ENCODE data around the gene JAGN1.
"Not testable (repeated sequence)": the region's sequence is repeated elsewhere in the genome, so short reads cannot be mapped to it uniquely, and the experiment has no call there.

The JAGN1 gene

DNA sequence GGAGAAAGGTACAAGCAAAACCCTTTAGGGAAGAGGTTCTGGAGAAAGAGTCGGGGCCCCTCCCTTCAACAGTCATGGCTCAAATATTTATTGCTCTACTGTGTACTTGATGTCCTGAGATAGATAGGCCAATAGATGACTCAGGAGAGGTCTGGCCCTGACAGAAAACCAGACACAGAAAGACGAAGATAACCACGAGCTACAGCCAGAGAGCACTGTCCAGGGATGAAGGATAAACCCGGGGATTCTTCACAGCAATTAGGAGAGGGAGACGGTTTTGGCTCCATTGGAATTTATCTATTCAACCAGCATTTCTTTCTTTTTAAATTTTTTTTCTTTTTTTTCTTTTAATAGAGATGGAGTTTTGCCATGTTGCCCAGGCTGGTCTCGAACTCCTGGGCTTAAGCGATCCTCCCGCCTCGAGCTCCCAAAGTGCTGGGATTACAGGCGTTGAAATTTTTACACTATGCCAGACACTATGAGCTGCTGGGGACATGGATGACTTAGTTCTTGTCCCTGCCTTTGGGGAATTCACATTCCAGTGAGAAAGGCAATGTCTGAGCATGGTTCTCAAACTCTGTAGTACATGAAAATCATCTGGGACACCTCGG is 5.8 kb upstream of the JAGN1 start:
- H3K27me3 ChIP-seq (ENCODE audit: insufficient read depth, low read length): no peaks in the 10 kb centered on the region
- no peak overlapping the region for H3K4me3 ChIP-seq (ENCODE audit: low read depth, low read length)
- H3K79me2 ChIP-seq (ENCODE audit: control insufficient read depth, insufficient read depth, low read length, unreplicated experiment): no peaks in the 10 kb centered on the region
- no peaks in the 10 kb centered on the region for H3K36me3 ChIP-seq (ENCODE audit: insufficient read depth, low read length)
- peak overlapping the region; percentile 83 for H3K27ac ChIP-seq (ENCODE audit: low read depth, low read length)
- H3K4me1 ChIP-seq (ENCODE audit: control insufficient read depth, insufficient read depth, low read length, unreplicated experiment): peaks cover 13% of the 10 kb centered on the region
- no peak overlapping the region for H2AFZ ChIP-seq (ENCODE audit: low read length, unreplicated experiment)

- Histone ChIP-seq H3K27me3 (ENCODE audit: insufficient read depth, low read length) (no peaks in the 10 kb centered on the region), H3K27ac (ENCODE audit: low read depth, low read length) (no peak overlapping the region), H3K36me3 (ENCODE audit: insufficient read depth, low read length) (no peaks in the 10 kb centered on the region), H2AFZ (ENCODE audit: low read length, unreplicated experiment) (no peak overlapping the region), H3K4me3 (ENCODE audit: low read depth, low read length) (no peak overlapping the region), H3K4me1 (ENCODE audit: control insufficient read depth, insufficient read depth, low read length, unreplicated experiment) (peaks cover 17% of the 10 kb centered on the region), H3K79me2 (ENCODE audit: control insufficient read depth, insufficient read depth, low read length, unreplicated experiment) (peaks cover 9% of the 10 kb centered on the region)
Observed at GRCh38 chr3:9886328-9886727, 4.1 kb upstream of the JAGN1 start.

DNA sequence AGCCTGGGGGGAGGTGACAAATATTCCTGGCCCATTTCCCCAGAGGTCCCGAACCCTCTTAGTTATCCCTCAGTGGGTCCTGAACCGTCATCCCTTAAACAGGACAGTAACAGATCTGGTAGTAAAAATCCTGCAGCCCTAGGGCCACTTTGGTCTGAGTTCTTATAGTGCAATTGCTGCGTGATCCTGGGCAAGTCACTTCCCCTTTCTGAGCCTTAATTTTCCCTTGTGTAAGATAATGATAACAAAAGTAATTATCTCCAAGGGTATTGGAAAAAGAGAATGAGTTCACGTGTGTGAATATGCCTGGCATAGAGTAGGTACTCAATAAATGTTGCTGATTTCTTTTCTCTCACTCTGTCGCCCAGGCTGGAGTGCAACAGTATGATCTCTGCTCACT is 2.9 kb upstream of the JAGN1 start:
- Histone ChIP-seq H3K79me2 (ENCODE audit: control insufficient read depth, insufficient read depth, low read length, unreplicated experiment) (peaks cover 17% of the 10 kb centered on the region), H3K4me3 (ENCODE audit: low read depth, low read length) (no peak overlapping the region), H3K27me3 (ENCODE audit: insufficient read depth, low read length) (no peaks in the 10 kb centered on the region), H2AFZ (ENCODE audit: low read length, unreplicated experiment) (no peak overlapping the region), H3K36me3 (ENCODE audit: insufficient read depth, low read length) (peaks cover 5% of the 10 kb centered on the region), H3K4me1 (ENCODE audit: control insufficient read depth, insufficient read depth, low read length, unreplicated experiment) (peaks cover 18% of the 10 kb centered on the region), H3K27ac (ENCODE audit: low read depth, low read length) (no peak overlapping the region)

GRCh38 chr3:9888540-9888939 is 1.9 kb upstream of the JAGN1 start:
- Histone ChIP-seq H3K27ac (ENCODE audit: low read depth, low read length) (no peak overlapping the region), H3K4me3 (ENCODE audit: low read depth, low read length) (no peak overlapping the region), H2AFZ (ENCODE audit: low read length, unreplicated experiment) (no peak overlapping the region), H3K27me3 (ENCODE audit: insufficient read depth, low read length) (no peaks in the 10 kb centered on the region), H3K36me3 (ENCODE audit: insufficient read depth, low read length) (peaks cover 16% of the 10 kb centered on the region), H3K79me2 (ENCODE audit: control insufficient read depth, insufficient read depth, low read length, unreplicated experiment) (peaks cover 26% of the 10 kb centered on the region), H3K4me1 (ENCODE audit: control insufficient read depth, insufficient read depth, low read length, unreplicated experiment) (peaks cover 28% of the 10 kb centered on the region)

GRCh38 chr3:9889405-9889804 is 1.0 kb upstream of the JAGN1 start:
- no peak overlapping the region for H3K27ac ChIP-seq (ENCODE audit: low read depth, low read length)
- peaks cover 26% of the 10 kb centered on the region for H3K79me2 ChIP-seq (ENCODE audit: control insufficient read depth, insufficient read depth, low read length, unreplicated experiment)
- H3K27me3 ChIP-seq (ENCODE audit: insufficient read depth, low read length): no peaks in the 10 kb centered on the region
- H3K36me3 ChIP-seq (ENCODE audit: insufficient read depth, low read length): peaks cover 20% of the 10 kb centered on the region
- peaks cover 27% of the 10 kb centered on the region for H3K4me1 ChIP-seq (ENCODE audit: control insufficient read depth, insufficient read depth, low read length, unreplicated experiment)
- no peak overlapping the region for H3K4me3 ChIP-seq (ENCODE audit: low read depth, low read length)
- H2AFZ ChIP-seq (ENCODE audit: low read length, unreplicated experiment): no peak overlapping the region

GRCh38 chr3:9891072-9891622 is 737 bp downstream of the JAGN1 start:
- Histone ChIP-seq H3K79me2 (ENCODE audit: control insufficient read depth, insufficient read depth, low read length, unreplicated experiment) (peaks cover 29% of the 10 kb centered on the region), H3K36me3 (ENCODE audit: insufficient read depth, low read length) (peaks cover 25% of the 10 kb centered on the region), H3K27me3 (ENCODE audit: insufficient read depth, low read length) (no peaks in the 10 kb centered on the region), H3K27ac (ENCODE audit: low read depth, low read length) (peak overlapping the region; percentile 89), H3K4me1 (ENCODE audit: control insufficient read depth, insufficient read depth, low read length, unreplicated experiment) (peaks cover 30% of the 10 kb centered on the region), H3K4me3 (ENCODE audit: low read depth, low read length) (peak overlapping the region; percentile 100), H2AFZ (ENCODE audit: low read length, unreplicated experiment) (peak overlapping the region; percentile 72)

GRCh38 chr3:9893739-9894138 is 3.3 kb downstream of the JAGN1 start:
- Histone ChIP-seq H3K4me3 (ENCODE audit: low read depth, low read length) (peak overlapping the region; percentile 29), H3K27me3 (ENCODE audit: insufficient read depth, low read length) (no peaks in the 10 kb centered on the region), H2AFZ (ENCODE audit: low read length, unreplicated experiment) (no peak overlapping the region), H3K4me1 (ENCODE audit: control insufficient read depth, insufficient read depth, low read length, unreplicated experiment) (peaks cover 55% of the 10 kb centered on the region), H3K79me2 (ENCODE audit: control insufficient read depth, insufficient read depth, low read length, unreplicated experiment) (peaks cover 29% of the 10 kb centered on the region), H3K36me3 (ENCODE audit: insufficient read depth, low read length) (peaks cover 25% of the 10 kb centered on the region), H3K27ac (ENCODE audit: low read depth, low read length) (peak overlapping the region; percentile 90)

- H3K4me3 ChIP-seq (ENCODE audit: low read depth, low read length); H3K27me3 ChIP-seq (ENCODE audit: insufficient read depth, low read length); H2AFZ ChIP-seq (ENCODE audit: low read length, unreplicated experiment): not testable (repeated sequence)
- peaks cover 26% of the 10 kb centered on the region for H3K79me2 ChIP-seq (ENCODE audit: control insufficient read depth, insufficient read depth, low read length, unreplicated experiment)
- peak overlapping the region; percentile 80; the same call in 1 of the 2 replicates for H3K27ac ChIP-seq (ENCODE audit: low read depth, low read length)
- H3K36me3 ChIP-seq (ENCODE audit: insufficient read depth, low read length): peaks cover 25% of the 10 kb centered on the region
- H3K4me1 ChIP-seq (ENCODE audit: control insufficient read depth, insufficient read depth, low read length, unreplicated experiment): peaks cover 57% of the 10 kb centered on the region
Observed at GRCh38 chr3:9895715-9896114, 5.3 kb downstream of the JAGN1 start.

- H3K27me3 ChIP-seq (ENCODE audit: insufficient read depth, low read length); H3K4me3 ChIP-seq (ENCODE audit: low read depth, low read length); H2AFZ ChIP-seq (ENCODE audit: low read length, unreplicated experiment): not testable (repeated sequence)
- peak overlapping the region; percentile 80 for H3K27ac ChIP-seq (ENCODE audit: low read depth, low read length)
- peaks cover 15% of the 10 kb centered on the region for H3K79me2 ChIP-seq (ENCODE audit: control insufficient read depth, insufficient read depth, low read length, unreplicated experiment)
- H3K4me1 ChIP-seq (ENCODE audit: control insufficient read depth, insufficient read depth, low read length, unreplicated experiment): peaks cover 57% of the 10 kb centered on the region
- peaks cover 22% of the 10 kb centered on the region for H3K36me3 ChIP-seq (ENCODE audit: insufficient read depth, low read length)
Observed at GRCh38 chr3:9896755-9897407, 6.5 kb downstream of the JAGN1 start.

DNA sequence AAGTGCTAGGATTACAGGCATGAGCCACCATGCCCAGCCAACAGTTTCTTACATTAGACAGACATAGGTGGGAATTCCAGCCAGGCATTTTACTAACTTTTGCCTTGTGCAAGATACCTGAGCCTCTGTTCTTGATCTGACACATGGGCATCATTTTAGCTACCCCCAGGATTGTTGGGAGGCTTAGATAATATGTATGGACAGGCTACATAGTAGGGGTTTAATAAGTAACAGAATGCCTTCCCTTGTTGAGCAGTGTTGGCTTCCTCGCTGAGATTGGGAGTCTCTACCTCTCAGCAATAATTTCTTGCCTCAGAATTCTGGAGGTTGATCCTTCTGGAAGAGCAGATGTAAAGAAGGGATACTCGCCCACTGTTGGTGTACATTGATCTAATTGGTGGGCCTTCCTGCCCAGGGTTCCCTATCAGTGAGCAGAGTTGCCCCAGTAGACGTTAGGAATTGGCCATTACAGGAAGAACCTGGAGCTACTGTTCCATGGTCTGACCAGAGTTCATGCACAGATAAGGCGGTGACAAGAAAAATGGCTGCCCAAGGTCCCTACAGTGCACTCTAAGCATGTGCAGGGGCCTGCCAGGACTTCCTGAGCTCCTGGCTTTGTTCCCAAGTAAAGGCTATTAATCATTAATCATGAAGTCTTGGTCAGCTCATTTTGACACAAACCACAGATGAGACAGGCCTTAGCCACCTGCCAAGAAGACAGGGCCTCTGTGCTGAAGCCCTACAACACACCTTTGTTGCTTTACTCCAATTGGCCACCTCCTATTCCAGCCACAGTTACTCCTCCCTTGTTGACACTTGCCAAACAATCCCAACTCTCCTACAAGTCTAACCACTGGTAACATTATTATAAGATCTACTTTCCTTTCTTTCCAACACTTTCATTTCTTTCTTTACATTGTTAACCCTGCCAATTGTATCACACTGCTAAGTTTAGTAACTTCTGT is 7.3 kb downstream of the JAGN1 start:
- Histone ChIP-seq H3K27ac (ENCODE audit: low read depth, low read length) (peak overlapping the region; percentile 80), H3K27me3 (ENCODE audit: insufficient read depth, low read length) (no peaks in the 10 kb centered on the region), H3K36me3 (ENCODE audit: insufficient read depth, low read length) (peaks cover 18% of the 10 kb centered on the region), H3K4me1 (ENCODE audit: control insufficient read depth, insufficient read depth, low read length, unreplicated experiment) (peaks cover 60% of the 10 kb centered on the region), H3K79me2 (ENCODE audit: control insufficient read depth, insufficient read depth, low read length, unreplicated experiment) (peaks cover 10% of the 10 kb centered on the region), H3K4me3 (ENCODE audit: low read depth, low read length) (no peak overlapping the region), H2AFZ (ENCODE audit: low read length, unreplicated experiment) (no peak overlapping the region)

Data from ACC112 (cell line).